K562 (cell line): ENCODE measurements around the gene EBNA1BP2. TPM values are rescaled to one million over a fixed set of nuclear protein-coding genes. Genes with fewer than 3 reads are reported as not detected.

Experiments
- ATF7 ChIP-seq: fragments of 450-650 bp; IDR thresholded peaks from 2 replicates; pipeline ENCODE4 v1.7.1; 2014; ENCODE audit warnings: mild to moderate bottlenecking, moderate library complexity
- CEBPB ChIP-seq: fragments of 450-650 bp; IDR thresholded peaks from 2 replicates; pipeline ENCODE4 v1.6.1; 2016; ENCODE audit warnings: missing genetic modification characterization, missing compliant biosample characterization
- DACH1 ChIP-seq: fragments of 450-650 bp; IDR thresholded peaks from 2 replicates; pipeline ENCODE4 v1.6.1; 2018; ENCODE audit not compliant: partially characterized antibody
- FOXJ2 ChIP-seq: fragments of 200-800 bp; sonication (Bioruptor generic); IDR thresholded peaks from 2 replicates; pipeline ENCODE4 v1.6.1; 2016; ENCODE audit warnings: missing genetic modification characterization, missing compliant biosample characterization
- HMGXB4 ChIP-seq: sonication (generic); formaldehyde crosslinking; IDR thresholded peaks from 2 replicates; pipeline ENCODE4 v1.8.1; 2023; ENCODE audit warnings: mild to moderate bottlenecking, missing genetic modification reagents
- HNRNPLL ChIP-seq: fragments of 200-400 bp; formaldehyde crosslinking; IDR thresholded peaks from 2 replicates; pipeline ENCODE4 v1.6.1; 2017; ENCODE audit warnings: low read length, low read depth, mild to moderate bottlenecking; ENCODE audit not compliant: poor library complexity, severe bottlenecking
- MLX ChIP-seq, 2 experiments: fragments of 450-650 bp in 1 of 2; sonication (generic) in 1 of 2; formaldehyde crosslinking; conservative IDR thresholded peaks; 2 replicates each; pipeline versions ENCODE4 v1.4.0 to v1.8.1; 2020 to 2022; ENCODE audit warnings: mild to moderate bottlenecking in 1 of 2, missing genetic modification reagents in 1 of 2
- MTF1 ChIP-seq: fragments of 250-450 bp; sonication (Bioruptor Pico); IDR thresholded peaks from 2 replicates; pipeline ENCODE4 v1.9.0; 2021; ENCODE audit warnings: moderate library complexity, mild to moderate bottlenecking, inconsistent platforms, borderline replicate concordance
- MXI1 ChIP-seq: IDR thresholded peaks from 2 replicates; pipeline ENCODE4 v1.6.1; 2011; ENCODE audit warnings: low read depth, mild to moderate bottlenecking, improper control_type of control experiment, low read length
- STAG1 ChIP-seq: sonication (generic); formaldehyde crosslinking; IDR thresholded peaks from 2 replicates; pipeline ENCODE4 v1.5.0; 2020; ENCODE audit warnings: missing genetic modification reagents, borderline replicate concordance
- YY1 ChIP-seq, 3 experiments: IDR thresholded peaks; 2 replicates each; pipeline ENCODE4 v1.6.1; 2011; ENCODE audit warnings: low read length in 2 of 3, mild to moderate bottlenecking in 2 of 3, moderate library complexity in 2 of 3, borderline replicate concordance in 1 of 3, control low read depth in 1 of 3, low read depth in 1 of 3; ENCODE audit not compliant: insufficient read depth in 3 of 3, insufficient replicate concordance in 2 of 3, control insufficient read depth in 1 of 3, insufficient read length in 1 of 3; ENCODE audit errors: extremely low read depth in 1 of 3
- ZNF561 ChIP-seq: fragments of 450-650 bp; formaldehyde crosslinking; conservative IDR thresholded peaks from 2 replicates; pipeline ENCODE4 v1.4.0; 2020; ENCODE audit warnings: mild to moderate bottlenecking, moderate library complexity
- polyA plus RNA-seq, 8 experiments: library from polyadenylated mRNA; depleted of rRNA in 4 of 8; stranded (reverse) in 5 of 8; unstranded in 3 of 8; fragments of >200 nt; fragmentation: Nextera tagmentation in 2 of 8; fragmentation: Illumina TruSeq in 1 of 8; extraction: Ambion mirVana in 2 of 8; extraction: Trizol in 1 of 8; gene quantifications; 2 replicates each; pipeline versions ENCODE4 v1.2.1 to v1.2.3, GENCODE V29; 2011 to 2014; ENCODE audit warnings: inconsistent platforms in 1 of 8, missing spikeins in 1 of 8
- total RNA-seq, 7 experiments: library from RNA; depleted of rRNA in 6 of 7; stranded (reverse); fragments of >200 nt in 6 of 7; fragmentation: Illumina TruSeq in 2 of 7; extraction: Trizol in 2 of 7; gene quantifications; 2 replicates each; pipeline versions ENCODE4 v1.2.1 to v1.2.3, GENCODE V29; 2011 to 2021; ENCODE audit warnings: low replicate concordance in 1 of 7
- TF ChIP-seq, protein P1 (sequence below): sonication (generic); formaldehyde crosslinking; IDR thresholded peaks from 2 replicates; pipeline ENCODE4 v1.8.1; 2023; ENCODE audit warnings: mild to moderate bottlenecking, missing genetic modification reagents, moderate library complexity

EBNA1BP2 gene
- total and polyA plus RNA-seq, 9 of the 15 experiments (the other 6 are each of a cell fraction or from before 2014, with no cell fraction given): 95.2 to 349 (median 249) TPM

GRCh38 chr1:43143441-43143888 is 28.6 kb downstream of the EBNA1BP2 start (continued):
- no peak; the same call in 1 of the 2 replicates for TF ChIP-seq FOXJ2 (tag)
- TF ChIP-seq STAG1: no peak
- no peak for TF ChIP-seq MLX (CRISPR knock-in tag; conservative IDR thresholded peaks at IDR 0.05)
- TF ChIP-seq MXI1: no peak
- peak; percentile 100 for TF ChIP-seq ATF7
- TF ChIP-seq MTF1 (CRISPR knock-in tag): no peak
- TF ChIP-seq DACH1: no peak
- no peak for TF ChIP-seq HNRNPLL
- TF ChIP-seq HMGXB4: peak; percentile 46; the same call in 1 of the 2 replicates
- TF ChIP-seq YY1 (IDR thresholded peaks at IDR 0.05; ENCODE audit: borderline replicate concordance in 1 of 3, control insufficient read depth in 1 of 3, extremely low read depth in 1 of 3, insufficient read depth in 3 of 3, insufficient read length in 1 of 3, insufficient replicate concordance in 2 of 3, low read depth in 1 of 3, low read length in 2 of 3): peak in 1 of 3 experiments; percentile 73
- TF ChIP-seq, protein P1, sequence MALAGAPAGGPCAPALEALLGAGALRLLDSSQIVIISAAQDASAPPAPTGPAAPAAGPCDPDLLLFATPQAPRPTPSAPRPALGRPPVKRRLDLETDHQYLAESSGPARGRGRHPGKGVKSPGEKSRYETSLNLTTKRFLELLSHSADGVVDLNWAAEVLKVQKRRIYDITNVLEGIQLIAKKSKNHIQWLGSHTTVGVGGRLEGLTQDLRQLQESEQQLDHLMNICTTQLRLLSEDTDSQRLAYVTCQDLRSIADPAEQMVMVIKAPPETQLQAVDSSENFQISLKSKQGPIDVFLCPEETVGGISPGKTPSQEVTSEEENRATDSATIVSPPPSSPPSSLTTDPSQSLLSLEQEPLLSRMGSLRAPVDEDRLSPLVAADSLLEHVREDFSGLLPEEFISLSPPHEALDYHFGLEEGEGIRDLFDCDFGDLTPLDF: no peak
- no peak for TF ChIP-seq ZNF561 (CRISPR knock-in tag)
- peak; percentile 80 for TF ChIP-seq CEBPB
